Measurements from ENCODE around the gene OAS3.

Gene OAS3

DNA sequence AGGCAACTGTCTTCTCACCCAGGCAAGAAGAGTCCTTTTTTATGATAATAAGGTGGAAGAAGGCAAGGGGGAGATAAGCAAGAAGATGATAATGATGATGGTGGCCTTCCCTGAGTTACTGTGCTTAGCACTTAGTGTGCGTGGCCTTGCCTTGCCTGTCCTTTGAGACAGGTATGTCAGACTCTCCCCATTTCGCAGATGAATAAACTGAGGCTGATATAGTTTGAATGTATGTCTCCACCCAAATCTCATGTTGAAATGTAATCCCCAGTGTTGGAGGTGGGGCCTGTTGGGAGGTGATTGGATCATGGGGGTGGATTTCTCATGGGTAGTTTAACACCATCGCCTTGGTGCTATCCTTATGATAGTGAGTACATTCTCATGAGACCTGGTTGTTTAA is 8.6 kb upstream of the OAS3 start (continued):
- TF ChIP-seq, protein P1, sequence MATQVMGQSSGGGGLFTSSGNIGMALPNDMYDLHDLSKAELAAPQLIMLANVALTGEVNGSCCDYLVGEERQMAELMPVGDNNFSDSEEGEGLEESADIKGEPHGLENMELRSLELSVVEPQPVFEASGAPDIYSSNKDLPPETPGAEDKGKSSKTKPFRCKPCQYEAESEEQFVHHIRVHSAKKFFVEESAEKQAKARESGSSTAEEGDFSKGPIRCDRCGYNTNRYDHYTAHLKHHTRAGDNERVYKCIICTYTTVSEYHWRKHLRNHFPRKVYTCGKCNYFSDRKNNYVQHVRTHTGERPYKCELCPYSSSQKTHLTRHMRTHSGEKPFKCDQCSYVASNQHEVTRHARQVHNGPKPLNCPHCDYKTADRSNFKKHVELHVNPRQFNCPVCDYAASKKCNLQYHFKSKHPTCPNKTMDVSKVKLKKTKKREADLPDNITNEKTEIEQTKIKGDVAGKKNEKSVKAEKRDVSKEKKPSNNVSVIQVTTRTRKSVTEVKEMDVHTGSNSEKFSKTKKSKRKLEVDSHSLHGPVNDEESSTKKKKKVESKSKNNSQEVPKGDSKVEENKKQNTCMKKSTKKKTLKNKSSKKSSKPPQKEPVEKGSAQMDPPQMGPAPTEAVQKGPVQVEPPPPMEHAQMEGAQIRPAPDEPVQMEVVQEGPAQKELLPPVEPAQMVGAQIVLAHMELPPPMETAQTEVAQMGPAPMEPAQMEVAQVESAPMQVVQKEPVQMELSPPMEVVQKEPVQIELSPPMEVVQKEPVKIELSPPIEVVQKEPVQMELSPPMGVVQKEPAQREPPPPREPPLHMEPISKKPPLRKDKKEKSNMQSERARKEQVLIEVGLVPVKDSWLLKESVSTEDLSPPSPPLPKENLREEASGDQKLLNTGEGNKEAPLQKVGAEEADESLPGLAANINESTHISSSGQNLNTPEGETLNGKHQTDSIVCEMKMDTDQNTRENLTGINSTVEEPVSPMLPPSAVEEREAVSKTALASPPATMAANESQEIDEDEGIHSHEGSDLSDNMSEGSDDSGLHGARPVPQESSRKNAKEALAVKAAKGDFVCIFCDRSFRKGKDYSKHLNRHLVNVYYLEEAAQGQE (tag by site-specific recombination; IDR thresholded peaks at IDR 0.05): no peak
- TF ChIP-seq ZNF2 (tag by site-specific recombination; IDR thresholded peaks at IDR 0.05) (no peak), ZNF76 (tag by site-specific recombination; IDR thresholded peaks at IDR 0.05; ENCODE audit: borderline replicate concordance, low read depth) (no peak), WT1 (tag by site-specific recombination; IDR thresholded peaks at IDR 0.05) (no peak), ZNF830 (tag by site-specific recombination; IDR thresholded peaks at IDR 0.05; ENCODE audit: low read depth) (no peak), ZNF23 (tag by site-specific recombination; IDR thresholded peaks at IDR 0.05; ENCODE audit: borderline replicate concordance) (no peak), ZSCAN16 (tag by site-specific recombination; IDR thresholded peaks at IDR 0.05) (no peak), ZNF37A (tag by site-specific recombination; IDR thresholded peaks at IDR 0.05) (no peak)
- TF ChIP-seq, protein P2, sequence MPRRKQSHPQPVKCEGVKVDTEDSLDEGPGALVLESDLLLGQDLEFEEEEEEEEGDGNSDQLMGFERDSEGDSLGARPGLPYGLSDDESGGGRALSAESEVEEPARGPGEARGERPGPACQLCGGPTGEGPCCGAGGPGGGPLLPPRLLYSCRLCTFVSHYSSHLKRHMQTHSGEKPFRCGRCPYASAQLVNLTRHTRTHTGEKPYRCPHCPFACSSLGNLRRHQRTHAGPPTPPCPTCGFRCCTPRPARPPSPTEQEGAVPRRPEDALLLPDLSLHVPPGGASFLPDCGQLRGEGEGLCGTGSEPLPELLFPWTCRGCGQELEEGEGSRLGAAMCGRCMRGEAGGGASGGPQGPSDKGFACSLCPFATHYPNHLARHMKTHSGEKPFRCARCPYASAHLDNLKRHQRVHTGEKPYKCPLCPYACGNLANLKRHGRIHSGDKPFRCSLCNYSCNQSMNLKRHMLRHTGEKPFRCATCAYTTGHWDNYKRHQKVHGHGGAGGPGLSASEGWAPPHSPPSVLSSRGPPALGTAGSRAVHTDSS (tag by site-specific recombination; IDR thresholded peaks at IDR 0.05): no peak

DNA sequence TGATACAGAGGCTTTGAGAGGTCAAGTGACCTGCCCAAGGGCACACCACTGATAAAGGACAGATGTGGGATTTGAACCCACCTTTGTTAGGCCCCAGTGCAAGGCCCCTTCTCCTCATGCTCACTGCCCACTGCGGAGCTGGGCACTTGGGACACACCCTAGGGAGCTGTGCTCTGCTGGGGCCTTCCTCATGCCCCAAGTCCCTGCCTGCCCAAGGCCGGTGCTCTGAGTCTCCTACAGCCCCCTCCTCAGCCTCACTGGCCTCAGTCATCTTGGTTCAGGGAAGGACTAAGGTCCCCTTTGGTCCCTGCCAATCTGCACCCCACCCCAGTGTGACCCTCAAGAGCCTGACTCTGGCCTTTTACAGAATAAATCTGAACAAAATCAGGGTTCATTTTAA is 7.9 kb upstream of the OAS3 start:
- no peak overlapping the region for H3K4me3 ChIP-seq (ENCODE audit: low read depth, low read length)
- H3K36me3 ChIP-seq (ENCODE audit: control insufficient read depth in 2 of 2, insufficient read depth in 1 of 2, low read length in 2 of 2): no peaks in the 10 kb centered on the region
- H3K27ac ChIP-seq (ENCODE audit: extremely low read depth, low read depth, low read length): no peak overlapping the region
- no peaks in the 10 kb centered on the region for H3K4me1 ChIP-seq (ENCODE audit: control insufficient read depth, insufficient read depth, low read length)
- POLR2A ChIA-PET: no interaction called here
- CTCF ChIA-PET: no interaction called here
- no peaks in the 10 kb centered on the region for H3K9me3 ChIP-seq (ENCODE audit: control insufficient read depth, insufficient read depth, low read depth, low read length)
- TF ChIP-seq, protein P3, sequence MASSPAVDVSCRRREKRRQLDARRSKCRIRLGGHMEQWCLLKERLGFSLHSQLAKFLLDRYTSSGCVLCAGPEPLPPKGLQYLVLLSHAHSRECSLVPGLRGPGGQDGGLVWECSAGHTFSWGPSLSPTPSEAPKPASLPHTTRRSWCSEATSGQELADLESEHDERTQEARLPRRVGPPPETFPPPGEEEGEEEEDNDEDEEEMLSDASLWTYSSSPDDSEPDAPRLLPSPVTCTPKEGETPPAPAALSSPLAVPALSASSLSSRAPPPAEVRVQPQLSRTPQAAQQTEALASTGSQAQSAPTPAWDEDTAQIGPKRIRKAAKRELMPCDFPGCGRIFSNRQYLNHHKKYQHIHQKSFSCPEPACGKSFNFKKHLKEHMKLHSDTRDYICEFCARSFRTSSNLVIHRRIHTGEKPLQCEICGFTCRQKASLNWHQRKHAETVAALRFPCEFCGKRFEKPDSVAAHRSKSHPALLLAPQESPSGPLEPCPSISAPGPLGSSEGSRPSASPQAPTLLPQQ (tag by site-specific recombination; IDR thresholded peaks at IDR 0.05): no peak
- TF ChIP-seq KLF7 (tag by site-specific recombination; IDR thresholded peaks at IDR 0.05; ENCODE audit: borderline replicate concordance): no peak
- TF ChIP-seq ZNF544 (tag by site-specific recombination; IDR thresholded peaks at IDR 0.05): no peak
- no peak for TF ChIP-seq ZNF837 (tag by site-specific recombination; IDR thresholded peaks at IDR 0.05)
- TF ChIP-seq ZNF221 (tag by site-specific recombination; IDR thresholded peaks at IDR 0.05; ENCODE audit: borderline replicate concordance): no peak
- TF ChIP-seq, protein P4, sequence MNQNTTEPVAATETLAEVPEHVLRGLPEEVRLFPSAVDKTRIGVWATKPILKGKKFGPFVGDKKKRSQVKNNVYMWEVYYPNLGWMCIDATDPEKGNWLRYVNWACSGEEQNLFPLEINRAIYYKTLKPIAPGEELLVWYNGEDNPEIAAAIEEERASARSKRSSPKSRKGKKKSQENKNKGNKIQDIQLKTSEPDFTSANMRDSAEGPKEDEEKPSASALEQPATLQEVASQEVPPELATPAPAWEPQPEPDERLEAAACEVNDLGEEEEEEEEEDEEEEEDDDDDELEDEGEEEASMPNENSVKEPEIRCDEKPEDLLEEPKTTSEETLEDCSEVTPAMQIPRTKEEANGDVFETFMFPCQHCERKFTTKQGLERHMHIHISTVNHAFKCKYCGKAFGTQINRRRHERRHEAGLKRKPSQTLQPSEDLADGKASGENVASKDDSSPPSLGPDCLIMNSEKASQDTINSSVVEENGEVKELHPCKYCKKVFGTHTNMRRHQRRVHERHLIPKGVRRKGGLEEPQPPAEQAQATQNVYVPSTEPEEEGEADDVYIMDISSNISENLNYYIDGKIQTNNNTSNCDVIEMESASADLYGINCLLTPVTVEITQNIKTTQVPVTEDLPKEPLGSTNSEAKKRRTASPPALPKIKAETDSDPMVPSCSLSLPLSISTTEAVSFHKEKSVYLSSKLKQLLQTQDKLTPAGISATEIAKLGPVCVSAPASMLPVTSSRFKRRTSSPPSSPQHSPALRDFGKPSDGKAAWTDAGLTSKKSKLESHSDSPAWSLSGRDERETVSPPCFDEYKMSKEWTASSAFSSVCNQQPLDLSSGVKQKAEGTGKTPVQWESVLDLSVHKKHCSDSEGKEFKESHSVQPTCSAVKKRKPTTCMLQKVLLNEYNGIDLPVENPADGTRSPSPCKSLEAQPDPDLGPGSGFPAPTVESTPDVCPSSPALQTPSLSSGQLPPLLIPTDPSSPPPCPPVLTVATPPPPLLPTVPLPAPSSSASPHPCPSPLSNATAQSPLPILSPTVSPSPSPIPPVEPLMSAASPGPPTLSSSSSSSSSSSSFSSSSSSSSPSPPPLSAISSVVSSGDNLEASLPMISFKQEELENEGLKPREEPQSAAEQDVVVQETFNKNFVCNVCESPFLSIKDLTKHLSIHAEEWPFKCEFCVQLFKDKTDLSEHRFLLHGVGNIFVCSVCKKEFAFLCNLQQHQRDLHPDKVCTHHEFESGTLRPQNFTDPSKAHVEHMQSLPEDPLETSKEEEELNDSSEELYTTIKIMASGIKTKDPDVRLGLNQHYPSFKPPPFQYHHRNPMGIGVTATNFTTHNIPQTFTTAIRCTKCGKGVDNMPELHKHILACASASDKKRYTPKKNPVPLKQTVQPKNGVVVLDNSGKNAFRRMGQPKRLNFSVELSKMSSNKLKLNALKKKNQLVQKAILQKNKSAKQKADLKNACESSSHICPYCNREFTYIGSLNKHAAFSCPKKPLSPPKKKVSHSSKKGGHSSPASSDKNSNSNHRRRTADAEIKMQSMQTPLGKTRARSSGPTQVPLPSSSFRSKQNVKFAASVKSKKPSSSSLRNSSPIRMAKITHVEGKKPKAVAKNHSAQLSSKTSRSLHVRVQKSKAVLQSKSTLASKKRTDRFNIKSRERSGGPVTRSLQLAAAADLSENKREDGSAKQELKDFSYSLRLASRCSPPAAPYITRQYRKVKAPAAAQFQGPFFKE (tag by site-specific recombination; IDR thresholded peaks at IDR 0.05; ENCODE audit: borderline replicate concordance): no peak
- TF ChIP-seq KLF9 (tag by site-specific recombination; IDR thresholded peaks at IDR 0.05; ENCODE audit: low read depth): no peak
- TF ChIP-seq, protein P5, sequence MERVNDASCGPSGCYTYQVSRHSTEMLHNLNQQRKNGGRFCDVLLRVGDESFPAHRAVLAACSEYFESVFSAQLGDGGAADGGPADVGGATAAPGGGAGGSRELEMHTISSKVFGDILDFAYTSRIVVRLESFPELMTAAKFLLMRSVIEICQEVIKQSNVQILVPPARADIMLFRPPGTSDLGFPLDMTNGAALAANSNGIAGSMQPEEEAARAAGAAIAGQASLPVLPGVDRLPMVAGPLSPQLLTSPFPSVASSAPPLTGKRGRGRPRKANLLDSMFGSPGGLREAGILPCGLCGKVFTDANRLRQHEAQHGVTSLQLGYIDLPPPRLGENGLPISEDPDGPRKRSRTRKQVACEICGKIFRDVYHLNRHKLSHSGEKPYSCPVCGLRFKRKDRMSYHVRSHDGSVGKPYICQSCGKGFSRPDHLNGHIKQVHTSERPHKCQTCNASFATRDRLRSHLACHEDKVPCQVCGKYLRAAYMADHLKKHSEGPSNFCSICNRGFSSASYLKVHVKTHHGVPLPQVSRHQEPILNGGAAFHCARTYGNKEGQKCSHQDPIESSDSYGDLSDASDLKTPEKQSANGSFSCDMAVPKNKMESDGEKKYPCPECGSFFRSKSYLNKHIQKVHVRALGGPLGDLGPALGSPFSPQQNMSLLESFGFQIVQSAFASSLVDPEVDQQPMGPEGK (tag by site-specific recombination; IDR thresholded peaks at IDR 0.05): no peak
- TF ChIP-seq, protein P6, sequence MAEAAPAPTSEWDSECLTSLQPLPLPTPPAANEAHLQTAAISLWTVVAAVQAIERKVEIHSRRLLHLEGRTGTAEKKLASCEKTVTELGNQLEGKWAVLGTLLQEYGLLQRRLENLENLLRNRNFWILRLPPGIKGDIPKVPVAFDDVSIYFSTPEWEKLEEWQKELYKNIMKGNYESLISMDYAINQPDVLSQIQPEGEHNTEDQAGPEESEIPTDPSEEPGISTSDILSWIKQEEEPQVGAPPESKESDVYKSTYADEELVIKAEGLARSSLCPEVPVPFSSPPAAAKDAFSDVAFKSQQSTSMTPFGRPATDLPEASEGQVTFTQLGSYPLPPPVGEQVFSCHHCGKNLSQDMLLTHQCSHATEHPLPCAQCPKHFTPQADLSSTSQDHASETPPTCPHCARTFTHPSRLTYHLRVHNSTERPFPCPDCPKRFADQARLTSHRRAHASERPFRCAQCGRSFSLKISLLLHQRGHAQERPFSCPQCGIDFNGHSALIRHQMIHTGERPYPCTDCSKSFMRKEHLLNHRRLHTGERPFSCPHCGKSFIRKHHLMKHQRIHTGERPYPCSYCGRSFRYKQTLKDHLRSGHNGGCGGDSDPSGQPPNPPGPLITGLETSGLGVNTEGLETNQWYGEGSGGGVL (tag by site-specific recombination; IDR thresholded peaks at IDR 0.05): no peak
- TF ChIP-seq HOXA7 (CRISPR knock-in tag; IDR thresholded peaks at IDR 0.05; ENCODE audit: borderline replicate concordance): no peak
- TF ChIP-seq GFI1B (tag by site-specific recombination; IDR thresholded peaks at IDR 0.05): no peak
- TF ChIP-seq ZFHX2 (tag by site-specific recombination; conservative IDR thresholded peaks at IDR 0.05): no peak
